Endometrium (tissue), 2 donors: ENCODE measurements around the gene AATK.
"Not testable (repeated sequence)": the region's sequence is repeated elsewhere in the genome, so short reads cannot be mapped to it uniquely, and the experiment has no call there.

Experiments used
- FAIRE-seq: peaks from 2 replicates; lab custom pipeline; 2012; peaks lifted over from hg19 to GRCh38; lab: Jason Lieb, UNC
- donor health status: control.
- donor health status: control.

Gene AATK

DNA sequence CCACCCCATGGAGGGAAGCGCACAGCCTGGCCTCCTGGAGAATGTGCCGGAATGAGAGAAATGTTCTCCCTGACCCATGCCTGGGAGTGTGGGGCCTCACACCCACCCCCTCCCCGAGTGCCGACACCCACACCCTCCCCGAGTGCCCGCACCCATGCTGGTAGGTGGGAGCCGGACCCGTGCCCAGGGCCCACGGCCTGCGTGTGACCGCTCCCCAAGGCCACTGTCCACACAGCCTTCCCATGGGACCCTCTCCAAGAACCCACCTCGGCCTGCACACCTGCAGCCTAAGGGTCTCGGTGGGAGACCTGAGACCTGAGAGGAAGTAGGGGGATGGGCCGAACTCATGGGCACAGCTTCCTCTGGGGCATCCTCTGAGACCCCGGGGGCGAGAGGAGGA lies 4.0 kb downstream of the AATK start:
- FAIRE-seq: no peak

GRCh38 chr17:81161536-81161935 lies 4.5 kb downstream of the AATK start:
- no peak for FAIRE-seq

DNA sequence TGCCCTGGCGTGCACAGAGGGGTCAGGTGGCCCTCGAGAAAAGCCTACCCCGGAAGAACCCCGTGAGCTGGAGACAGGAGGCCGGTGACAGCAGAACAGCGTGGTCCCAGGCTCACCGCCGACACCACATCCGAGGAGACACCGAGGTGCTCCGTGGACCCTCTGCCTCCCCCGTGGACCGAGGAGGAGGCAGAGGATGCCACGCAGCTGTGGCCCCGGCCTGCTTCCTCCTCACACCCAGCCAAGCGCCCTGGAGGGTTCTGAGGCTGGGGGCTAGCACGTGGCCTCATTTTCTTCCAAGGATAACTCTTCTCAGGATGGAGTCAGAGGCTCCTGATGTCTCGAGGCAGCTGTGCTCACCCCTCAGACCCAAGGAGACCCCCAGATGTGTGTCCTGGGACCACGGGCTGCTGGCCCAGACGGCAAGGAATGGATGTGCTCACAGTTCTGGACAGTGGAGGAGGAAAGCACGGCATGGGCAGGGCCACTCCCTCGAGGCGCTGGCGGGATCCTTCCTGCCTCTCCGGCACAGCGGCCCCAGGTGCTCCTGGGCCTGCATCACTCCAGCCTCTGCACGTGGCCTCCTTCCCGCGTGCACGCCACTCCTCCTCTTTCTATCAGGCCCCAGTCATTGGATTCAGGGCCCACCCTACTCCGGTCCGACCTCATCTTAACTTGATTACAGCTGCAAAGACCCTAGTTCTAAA lies 5.1 kb downstream of the AATK start:
- no peak for FAIRE-seq

- no peak for FAIRE-seq
These were observed 5.7 kb downstream of the AATK start for GRCh38 chr17:81160306-81160705.

DNA sequence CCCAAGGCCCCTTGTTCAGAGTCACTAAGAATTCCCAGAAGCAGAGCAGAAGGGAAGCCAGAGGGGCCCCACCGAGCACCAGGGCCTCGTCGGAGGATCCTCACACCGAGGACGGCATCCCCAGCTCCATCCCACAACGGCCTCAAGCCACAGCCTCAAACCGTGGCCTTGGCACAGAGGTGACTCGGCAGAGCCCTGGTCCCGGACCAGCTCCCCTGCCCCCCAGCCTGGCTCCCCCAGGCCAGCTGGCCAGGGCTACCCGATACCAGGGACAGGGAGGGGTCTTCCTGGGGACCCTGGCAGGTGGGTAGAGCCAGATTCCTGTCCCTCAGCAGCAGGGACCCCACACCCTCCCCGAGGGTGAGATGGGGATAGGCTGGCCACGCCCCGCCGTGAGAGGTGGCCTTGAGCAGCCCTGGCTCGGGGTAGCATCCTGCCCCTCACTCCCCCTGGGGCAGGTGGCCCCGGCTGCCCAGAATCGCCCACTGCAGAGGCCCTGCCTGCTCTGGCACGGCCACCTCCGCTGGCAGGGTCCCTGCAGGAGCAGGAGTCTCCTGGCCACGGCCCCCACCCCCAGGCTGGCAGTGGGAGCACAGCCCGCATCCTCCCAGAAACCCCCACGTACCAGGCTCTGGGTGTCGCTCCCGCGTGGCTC lies 6.3 kb downstream of the AATK start:
- no peak for FAIRE-seq

DNA sequence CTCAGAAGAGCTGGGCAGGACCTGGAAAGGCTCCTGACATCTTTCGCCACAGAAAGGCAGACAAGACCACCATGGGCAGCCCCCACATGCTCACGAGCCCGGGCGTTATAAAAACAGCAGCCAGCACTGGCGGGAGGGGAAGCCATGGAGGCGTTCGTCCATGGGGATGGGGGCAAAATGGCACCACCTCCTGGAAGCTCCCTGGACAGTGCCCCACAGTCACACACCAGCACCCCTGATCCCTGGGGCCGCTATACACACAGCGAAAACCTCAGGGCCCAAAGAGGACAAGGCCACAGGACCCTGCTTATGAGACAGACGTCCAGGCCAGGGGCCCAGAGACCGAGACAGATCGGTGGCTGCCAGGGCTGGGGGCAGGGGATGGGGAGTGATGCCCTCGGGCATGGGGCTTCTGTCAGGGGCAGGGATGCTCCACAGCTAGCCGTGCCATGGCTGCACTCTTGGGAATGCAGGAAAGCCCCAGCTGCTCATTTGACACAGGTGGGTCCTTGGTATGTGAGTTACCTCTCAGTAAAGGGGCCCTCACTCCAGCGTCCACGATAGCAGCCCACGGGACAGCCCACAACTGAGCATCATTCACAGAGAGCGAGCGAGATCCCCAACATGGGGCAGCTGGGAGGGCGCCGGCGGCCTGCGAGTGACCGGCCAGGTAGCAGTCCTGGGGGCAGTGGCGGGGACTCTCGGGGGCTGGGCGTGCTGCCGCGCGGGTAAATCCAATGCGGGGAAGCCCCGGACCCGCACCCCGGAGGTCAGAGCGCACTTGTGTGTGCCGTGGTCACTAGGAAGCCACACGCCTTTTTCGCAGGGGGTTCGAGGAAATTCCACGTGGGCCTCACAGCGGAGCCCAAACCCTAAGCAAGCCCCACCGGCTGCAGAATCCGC lies 7.1 kb downstream of the AATK start:
- FAIRE-seq: no peak

- FAIRE-seq: no peak
These were observed 8.0 kb downstream of the AATK start for GRCh38 chr17:81157848-81158687.

GRCh38 chr17:81156866-81157805 lies 8.9 kb downstream of the AATK start:
- no peak for FAIRE-seq

DNA sequence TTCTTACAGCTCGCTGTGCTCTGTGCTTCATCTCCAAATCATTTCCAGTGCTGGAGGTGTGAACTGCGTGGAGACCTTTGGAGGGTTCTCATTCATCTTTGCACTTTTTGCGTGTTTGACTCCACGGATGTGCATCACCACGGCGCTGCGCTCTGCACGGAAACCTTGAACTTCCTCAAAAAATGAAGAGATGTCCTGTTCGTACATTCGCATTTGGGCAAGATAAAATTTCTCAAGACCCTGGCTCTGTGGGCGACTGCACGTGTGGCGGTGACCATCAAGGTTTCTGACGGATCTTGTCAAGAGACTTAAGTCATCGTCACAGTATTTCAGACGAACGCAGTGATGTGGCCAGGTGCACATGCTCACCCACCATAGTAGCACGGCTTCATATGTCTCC lies 11.1 kb downstream of the AATK start:
- FAIRE-seq: no peak

- FAIRE-seq: not testable (repeated sequence)
These were observed 12.0 kb downstream of the AATK start for GRCh38 chr17:81154016-81154415.

DNA sequence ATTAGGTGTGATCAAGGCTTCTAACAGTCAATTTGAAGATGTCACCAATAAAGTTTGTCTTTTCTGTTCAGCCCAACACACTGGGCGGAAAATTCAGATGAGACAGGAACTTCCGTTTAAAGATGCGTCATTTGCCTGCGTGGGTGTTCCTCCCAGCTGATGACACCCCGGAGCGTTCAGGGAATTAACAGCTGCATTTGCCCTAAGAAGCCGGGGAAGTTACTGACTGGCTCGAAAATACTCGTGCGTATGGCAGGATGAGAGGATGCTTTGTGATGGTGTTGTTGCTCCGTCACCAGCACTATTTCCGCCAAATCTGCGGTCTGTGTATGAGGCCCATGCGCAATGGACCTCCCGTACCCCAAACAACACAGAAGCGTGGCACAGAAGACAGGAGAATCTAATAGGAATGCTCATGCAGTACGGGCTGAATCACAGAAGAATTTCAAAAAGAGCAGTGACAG lies 12.6 kb downstream of the AATK start:
- no peak for FAIRE-seq

DNA sequence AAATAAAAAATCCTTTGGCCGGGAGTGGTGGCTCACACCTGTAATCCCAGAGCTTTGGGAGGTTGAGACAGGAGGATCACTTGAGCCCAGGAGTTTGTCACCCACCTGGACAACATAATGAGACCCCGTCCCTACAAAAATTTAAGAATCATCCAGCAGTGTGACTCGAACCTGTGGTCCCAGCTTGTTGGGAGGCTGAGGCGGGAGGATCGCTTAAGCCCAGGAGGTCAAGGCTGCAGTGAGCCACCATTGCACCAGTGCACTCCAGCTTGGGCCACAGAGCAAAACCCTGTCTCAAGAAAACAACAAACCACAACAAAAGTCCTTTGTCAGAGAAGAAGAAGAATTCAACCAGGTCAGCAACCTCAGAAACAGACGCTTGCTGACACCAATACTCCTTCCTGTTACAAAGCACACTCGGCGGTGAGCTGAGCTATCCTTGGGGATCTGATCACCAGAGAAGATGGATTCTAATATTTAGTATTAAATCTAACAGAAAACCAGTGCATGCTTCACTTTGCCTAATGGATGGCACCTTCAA lies 13.7 kb downstream of the AATK start:
- FAIRE-seq: no peak

GRCh38 chr17:81151278-81151677 lies 14.7 kb downstream of the AATK start:
- no peak for FAIRE-seq

DNA sequence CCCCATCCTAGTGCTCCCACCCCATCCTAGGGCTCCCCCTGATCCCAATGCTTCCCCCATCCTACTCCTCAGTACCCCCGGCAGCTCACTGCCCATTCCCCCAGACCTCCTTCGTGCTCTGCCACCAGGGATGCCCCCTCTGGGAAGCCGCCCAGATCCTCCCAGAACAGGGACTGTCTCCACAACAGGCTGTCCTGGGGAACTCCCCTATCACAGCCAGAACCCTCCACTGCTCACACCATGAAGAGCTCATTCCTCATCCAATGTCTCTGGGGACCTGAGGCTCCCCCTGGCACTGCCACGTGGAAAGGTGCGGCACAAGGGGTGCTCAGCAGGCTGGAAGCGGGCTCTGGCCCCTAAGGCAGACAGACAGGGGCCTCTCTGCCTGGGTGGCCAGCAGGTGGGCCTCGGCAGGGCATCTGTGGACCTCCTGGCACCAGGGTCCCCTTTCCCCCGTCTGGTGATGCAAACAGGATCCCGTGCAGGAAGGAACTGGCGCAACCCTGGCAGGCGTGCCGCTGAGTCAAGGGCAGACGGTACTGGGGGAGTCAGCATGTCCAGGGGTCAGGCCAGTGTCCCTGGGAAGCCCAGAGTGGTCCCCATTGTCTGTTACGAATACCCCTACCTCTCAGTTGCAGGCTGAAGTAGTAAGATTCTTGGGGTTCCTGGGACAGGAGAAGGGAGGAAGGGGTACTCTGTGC lies 15.5 kb downstream of the AATK start:
- FAIRE-seq: no peak

GRCh38 chr17:81148986-81149533 lies 17.0 kb downstream of the AATK start:
- FAIRE-seq: no peak

- no peak for FAIRE-seq
These were observed 17.4 kb downstream of the AATK start for GRCh38 chr17:81148571-81148970.

GRCh38 chr17:81147701-81148100 lies 18.3 kb downstream of the AATK start:
- no peak for FAIRE-seq

DNA sequence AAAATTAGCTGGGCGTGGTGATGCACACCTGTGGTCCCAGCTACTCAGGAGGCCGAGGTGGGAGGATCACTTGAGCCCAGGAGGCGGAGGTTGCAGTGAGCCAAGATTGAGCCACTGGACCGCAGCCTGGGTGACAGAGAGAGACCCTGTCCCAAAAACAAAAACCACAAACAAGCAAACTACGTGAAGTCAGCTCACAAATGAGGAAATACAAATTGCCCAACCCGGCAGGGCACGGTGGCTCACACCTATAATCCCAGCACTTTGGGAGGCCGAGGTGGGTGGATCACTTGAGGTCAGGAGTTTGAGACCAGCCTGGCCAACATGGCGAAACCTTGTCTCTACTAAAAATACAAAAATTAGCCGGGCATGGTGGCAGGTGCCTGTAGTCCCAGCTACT lies 19.8 kb downstream of the AATK start:
- not testable (repeated sequence) for FAIRE-seq

DNA sequence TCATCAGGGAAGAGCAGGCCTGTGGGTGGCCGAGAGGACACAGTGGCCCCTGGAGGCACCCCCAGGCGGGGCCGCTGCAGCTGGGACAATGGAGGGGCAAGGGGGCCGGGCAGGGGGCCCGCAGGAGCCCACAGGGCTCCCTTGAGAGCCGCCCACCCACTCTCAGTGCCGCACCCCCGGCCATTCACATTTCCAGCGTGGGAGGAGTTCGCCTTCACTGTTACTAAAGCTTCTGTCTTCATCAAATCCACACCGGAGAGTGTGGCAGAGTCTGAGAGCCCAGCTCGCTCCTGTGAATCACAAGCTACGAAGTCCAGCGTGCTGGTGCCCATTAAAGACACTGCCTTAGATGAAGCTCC lies 21.6 kb downstream of the AATK start:
- FAIRE-seq: no peak
